ENCODE results near the gene PIAS1. TPM values are rescaled to one million over a fixed set of nuclear protein-coding genes. Genes with fewer than 3 reads are reported as not detected.

PIAS1 gene
- total and polyA plus RNA-seq, 12 donors: 5.8 to 37.9 (median 30.3) TPM

DNA sequence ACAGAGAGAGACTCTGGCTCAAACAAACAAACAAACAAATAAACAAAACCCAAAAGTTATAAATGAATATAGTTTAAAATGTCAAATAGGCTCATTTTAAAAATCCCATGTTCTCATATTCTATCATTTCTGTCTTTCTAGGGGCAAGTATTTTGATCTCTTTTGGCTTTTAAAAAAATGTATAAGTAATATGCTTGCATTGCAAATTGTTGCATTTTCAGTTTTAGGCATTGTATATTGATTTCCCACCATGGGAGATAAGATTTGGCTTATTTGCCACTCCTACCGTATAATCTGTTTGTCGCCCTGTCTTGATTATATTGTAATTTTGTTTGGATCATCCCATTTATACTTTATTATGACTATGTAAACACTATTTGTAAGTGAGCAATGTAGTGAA lies 70.6 kb downstream of the PIAS1 start:
- WGBS, 2 donors: 97 to 98% methylated on average over 2 of the region's 2 CpGs
- no peak overlapping the region for H3K4me3 ChIP-seq
- peak overlapping the region in 1 of 10 donors; percentile 51 for H3K27ac ChIP-seq
- DNase-seq: no peak
- peaks cover 0 to 49% (median 18%) of the 10 kb centered on the region in 9 donors for H3K4me1 ChIP-seq
- H3K9me3 ChIP-seq: peaks cover 0 to 17% (median 0%) of the 10 kb centered on the region in 11 donors
- TF ChIP-seq, protein P1, sequence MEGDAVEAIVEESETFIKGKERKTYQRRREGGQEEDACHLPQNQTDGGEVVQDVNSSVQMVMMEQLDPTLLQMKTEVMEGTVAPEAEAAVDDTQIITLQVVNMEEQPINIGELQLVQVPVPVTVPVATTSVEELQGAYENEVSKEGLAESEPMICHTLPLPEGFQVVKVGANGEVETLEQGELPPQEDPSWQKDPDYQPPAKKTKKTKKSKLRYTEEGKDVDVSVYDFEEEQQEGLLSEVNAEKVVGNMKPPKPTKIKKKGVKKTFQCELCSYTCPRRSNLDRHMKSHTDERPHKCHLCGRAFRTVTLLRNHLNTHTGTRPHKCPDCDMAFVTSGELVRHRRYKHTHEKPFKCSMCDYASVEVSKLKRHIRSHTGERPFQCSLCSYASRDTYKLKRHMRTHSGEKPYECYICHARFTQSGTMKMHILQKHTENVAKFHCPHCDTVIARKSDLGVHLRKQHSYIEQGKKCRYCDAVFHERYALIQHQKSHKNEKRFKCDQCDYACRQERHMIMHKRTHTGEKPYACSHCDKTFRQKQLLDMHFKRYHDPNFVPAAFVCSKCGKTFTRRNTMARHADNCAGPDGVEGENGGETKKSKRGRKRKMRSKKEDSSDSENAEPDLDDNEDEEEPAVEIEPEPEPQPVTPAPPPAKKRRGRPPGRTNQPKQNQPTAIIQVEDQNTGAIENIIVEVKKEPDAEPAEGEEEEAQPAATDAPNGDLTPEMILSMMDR (IDR thresholded peaks at IDR 0.05): no peak
- ATAC-seq: no peak
- H3K36me3 ChIP-seq: no peaks in the 10 kb centered on the region
- H3K27me3 ChIP-seq: no peaks in the 10 kb centered on the region
- intact Hi-C loops (cut with DNase I): loop anchor here in 2 of 10 donors (5.0 to 10.0 kb wide), 2 partner anchors 50 to 67 kb away; no protein-coding TSS in a partner anchor

DNA sequence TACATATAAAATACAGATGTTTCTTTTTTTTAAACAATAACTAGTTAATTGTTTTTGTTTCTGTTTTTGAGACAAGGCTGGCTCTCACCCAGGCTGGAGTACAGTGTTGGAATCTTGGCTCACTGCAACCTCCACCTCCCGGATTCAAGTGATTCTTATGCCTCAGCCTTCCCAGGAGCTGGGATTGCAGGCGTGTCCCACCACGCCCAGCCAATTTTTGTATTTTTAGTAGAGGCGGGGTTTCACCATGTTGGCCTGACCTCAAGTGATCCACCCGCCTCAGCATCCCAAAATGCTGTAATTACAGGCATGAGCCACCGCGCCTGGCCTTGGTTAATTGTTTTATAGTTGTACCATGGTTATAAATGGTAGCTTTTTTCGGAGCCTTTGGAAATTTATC lies 72.3 kb downstream of the PIAS1 start:
- ATAC-seq: peak; percentile 55 to 90 (median 81)
- DNase-seq: peak; percentile 32 to 64
- Histone ChIP-seq H3K27ac (peak overlapping the region in 5 of 10 donors; percentile 3 to 51 (median 34)), H3K4me3 (no peak overlapping the region), H3K27me3 (no peaks in the 10 kb centered on the region), H3K4me1 (peaks cover 0 to 66% (median 18%) of the 10 kb centered on the region in 9 donors), H3K36me3 (no peaks in the 10 kb centered on the region), H3K9me3 (peaks cover 0 to 9% (median 0%) of the 10 kb centered on the region in 11 donors)
- intact Hi-C loops (cut with DNase I): loop anchor here in 1 of 10 donors (10.0 kb wide), 1 partner anchor 52 kb away; no protein-coding TSS in a partner anchor
- WGBS, 2 donors: 27 to 29% methylated on average over 8 of the region's 8 CpGs
- TF ChIP-seq, protein P1 (IDR thresholded peaks at IDR 0.05): no peak

DNA sequence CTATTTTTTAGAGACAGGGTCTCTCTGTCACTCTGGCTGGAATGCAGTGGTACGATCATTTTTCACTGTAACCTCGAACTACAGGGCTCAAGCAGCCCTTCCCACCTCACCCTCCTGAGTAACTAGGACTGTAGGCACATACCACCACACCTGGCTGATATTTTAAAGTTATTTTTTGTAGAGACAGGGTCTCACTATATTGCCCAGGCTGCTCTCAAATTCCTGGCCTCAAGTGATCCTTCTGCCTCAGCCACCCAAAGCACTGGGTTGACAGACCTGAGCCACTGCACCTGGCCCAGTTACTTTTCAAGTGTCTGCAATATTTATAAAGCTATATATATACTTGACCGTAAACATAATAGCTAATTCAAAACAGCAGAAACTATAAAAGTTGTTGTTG lies 75.0 kb downstream of the PIAS1 start:
- Histone ChIP-seq H3K4me3 (no peak overlapping the region), H3K27me3 (no peaks in the 10 kb centered on the region), H3K9me3 (peaks cover 0 to 7% (median 0%) of the 10 kb centered on the region in 11 donors), H3K4me1 (peaks cover 0 to 68% (median 18%) of the 10 kb centered on the region in 9 donors), H3K27ac (peak overlapping the region in 1 of 10 donors; percentile 2), H3K36me3 (no peaks in the 10 kb centered on the region)
- DNase-seq: no peak
- ATAC-seq: no peak
- intact Hi-C loops (cut with DNase I): loop anchor here in 1 of 10 donors (10.0 kb wide), 1 partner anchor 54 kb away; no protein-coding TSS in a partner anchor
- TF ChIP-seq, protein P1 (IDR thresholded peaks at IDR 0.05): no peak
- WGBS, 2 donors: 82 to 85% methylated on average over 3 of the region's 3 CpGs

DNA sequence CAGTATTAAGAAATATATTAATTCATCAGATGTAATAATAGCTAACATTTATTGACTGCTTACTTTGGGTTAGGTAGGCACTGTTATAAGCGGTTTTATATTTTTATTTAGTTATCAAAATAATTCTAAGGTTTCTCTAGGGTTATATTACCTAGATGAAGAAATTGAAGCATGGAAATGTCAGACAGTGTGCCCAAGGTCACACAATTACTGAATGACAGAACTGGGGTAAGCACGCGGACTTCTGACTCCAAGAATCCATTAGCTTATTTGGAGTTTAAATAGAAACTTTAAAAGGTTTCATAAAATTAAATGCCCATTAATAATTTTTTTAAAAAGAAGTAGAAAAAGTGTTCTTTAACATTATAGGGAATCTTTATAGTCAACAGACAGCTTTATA lies 76.7 kb downstream of the PIAS1 start:
- peaks cover 0 to 3% (median 0%) of the 10 kb centered on the region in 11 donors for H3K9me3 ChIP-seq
- DNase-seq (no peak), ATAC-seq (no peak)
- no peaks in the 10 kb centered on the region for H3K36me3 ChIP-seq
- 61 to 76% methylated on average over 3 of the region's 3 CpGs for WGBS, 2 donors
- H3K4me3 ChIP-seq: no peak overlapping the region
- H3K27ac ChIP-seq: no peak overlapping the region
- TF ChIP-seq, protein P1 (IDR thresholded peaks at IDR 0.05): no peak
- no peaks in the 10 kb centered on the region for H3K27me3 ChIP-seq
- intact Hi-C loops (cut with DNase I): no loop called here
- H3K4me1 ChIP-seq: peaks cover 0 to 59% (median 14%) of the 10 kb centered on the region in 9 donors

All from heart right ventricle (tissue), 16 donors.